HG02870 (cell line): Measurements from ENCODE around the gene SORBS1.

Experiments
- ATAC-seq: cut with Tn5 transposase; IDR thresholded peaks from one replicate; pipeline ENCODE4 v1.9.1; 2021; ENCODE audit warnings: mild to moderate bottlenecking, moderate library complexity; ENCODE audit not compliant: unreplicated experiment

Gene SORBS1

GRCh38 chr10:95517536-95518454 is 43.4 kb downstream of the SORBS1 start:
- ATAC-seq, result no peak

GRCh38 chr10:95516774-95517373 is 44.3 kb downstream of the SORBS1 start:
- no peak for ATAC-seq

DNA sequence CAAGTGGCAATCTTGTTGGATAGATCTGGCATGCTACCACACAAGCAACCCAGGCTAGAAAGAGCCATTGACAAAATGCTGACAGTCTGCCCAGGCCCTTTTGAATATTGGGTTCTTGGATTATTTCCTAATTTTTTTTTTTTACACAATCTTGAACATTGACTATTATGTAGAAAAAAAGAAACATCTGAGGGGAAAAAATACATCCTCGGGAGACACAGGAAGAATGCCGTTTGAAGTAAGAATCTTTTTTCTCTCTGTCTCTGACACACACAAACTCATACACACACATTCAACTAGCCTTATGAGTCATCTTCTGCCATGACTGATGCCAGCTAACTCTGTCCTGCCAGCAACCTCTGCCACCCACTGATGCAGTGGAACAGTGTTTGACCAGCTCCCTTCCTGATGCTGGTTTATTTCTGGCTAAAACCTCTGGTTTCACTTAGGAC is 47.2 kb downstream of the SORBS1 start:
- ATAC-seq, result no peak

DNA sequence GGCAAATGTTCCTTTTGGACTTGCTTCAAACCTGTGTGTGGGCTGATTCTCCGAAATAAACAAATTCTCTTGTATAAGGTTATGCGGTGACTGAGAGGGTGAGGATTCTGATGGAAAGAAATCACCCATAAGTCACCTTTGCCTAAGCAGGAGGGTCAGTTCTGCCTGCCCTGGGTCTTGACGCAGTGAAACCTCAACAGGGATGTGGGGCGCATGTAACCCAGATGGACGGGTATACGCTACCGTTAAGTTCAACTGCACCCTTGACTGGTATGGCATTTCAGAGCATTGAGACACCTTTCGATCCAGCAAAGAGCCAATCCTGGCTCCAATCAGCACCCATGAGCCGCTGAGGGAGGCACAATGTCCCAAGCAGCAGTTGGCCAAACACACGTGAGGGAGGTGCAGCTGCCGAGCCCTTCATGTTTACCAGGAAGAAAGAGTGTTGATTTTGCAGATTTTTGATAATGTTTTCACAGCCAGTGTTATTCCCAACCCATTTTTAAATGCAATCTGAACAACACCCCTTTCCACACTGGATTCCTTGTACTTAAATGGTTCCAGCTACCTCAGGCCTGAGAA is 48.1 kb downstream of the SORBS1 start:
- ATAC-seq, result no peak

DNA sequence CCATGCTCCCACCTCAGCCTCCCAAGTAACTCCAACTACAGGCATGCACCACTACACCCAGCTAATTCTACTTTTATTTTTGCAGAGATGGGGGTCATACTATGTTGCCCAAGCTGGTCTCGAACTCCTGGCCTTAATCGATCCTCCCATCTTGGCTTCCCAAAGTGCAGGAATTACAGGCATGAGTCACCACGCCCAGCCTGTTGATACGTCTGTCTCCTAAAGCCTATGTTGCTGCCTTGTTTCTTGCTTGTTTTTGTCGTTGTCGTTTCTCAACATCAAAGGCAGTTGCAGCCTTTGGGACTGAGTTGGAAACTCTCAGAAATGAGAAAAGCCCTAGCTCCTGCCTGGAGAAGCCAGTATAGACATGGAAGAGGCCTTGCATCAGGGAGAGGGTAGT is 49.9 kb downstream of the SORBS1 start:
- no peak for ATAC-seq

DNA sequence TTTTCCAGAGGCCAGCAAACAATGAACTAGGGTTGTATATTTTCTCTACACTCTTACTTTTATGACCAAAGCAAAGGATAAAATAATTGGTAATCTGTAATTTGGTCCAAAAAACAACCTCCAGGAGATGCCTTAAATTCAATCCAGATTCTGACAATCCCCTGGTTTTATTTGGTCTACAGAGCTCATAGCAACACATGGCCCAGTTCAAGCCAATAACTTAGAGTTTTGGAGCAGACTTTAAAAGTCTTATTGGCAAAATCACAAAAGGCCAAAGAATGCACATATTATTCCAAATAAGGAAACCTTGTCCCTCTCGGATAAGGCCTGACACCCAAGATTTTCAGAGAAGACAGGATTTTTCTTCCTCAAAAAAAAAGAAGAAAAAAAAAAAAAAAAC is 51.9 kb downstream of the SORBS1 start:
- ATAC-seq, result no peak

GRCh38 chr10:95508730-95509129 is 52.4 kb downstream of the SORBS1 start:
- no peak for ATAC-seq

DNA sequence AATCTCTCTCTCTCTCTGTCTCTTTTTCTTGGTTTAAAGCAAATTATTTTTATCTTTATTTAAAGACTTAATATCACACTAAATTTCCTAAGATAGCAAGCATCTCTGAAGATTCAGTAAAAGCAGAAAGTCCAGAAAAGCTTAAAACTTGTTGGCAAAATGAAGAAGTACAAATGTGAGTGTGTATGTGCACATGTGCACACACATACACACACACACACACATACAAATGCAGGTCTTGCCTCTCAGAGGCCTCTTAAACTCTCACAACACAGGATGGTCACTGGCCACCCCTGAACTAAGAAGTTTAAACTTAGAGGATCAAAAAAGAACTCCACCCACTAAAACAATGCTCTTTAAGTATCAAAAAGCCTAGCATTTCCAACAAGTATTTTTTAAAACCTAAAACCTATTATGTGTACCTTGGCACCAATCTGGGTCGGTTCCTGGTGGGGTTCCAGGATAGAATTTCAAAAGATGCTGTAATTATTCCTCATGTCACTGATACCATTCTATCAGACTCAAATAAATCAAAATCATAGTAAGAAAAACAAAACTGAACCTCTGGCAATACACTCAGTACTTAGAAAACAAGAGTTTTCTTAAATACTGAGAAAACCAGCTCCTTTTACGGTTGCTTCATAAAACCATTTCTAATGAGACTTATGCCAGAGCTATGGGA is 55.0 kb downstream of the SORBS1 start:
- no peak for ATAC-seq

DNA sequence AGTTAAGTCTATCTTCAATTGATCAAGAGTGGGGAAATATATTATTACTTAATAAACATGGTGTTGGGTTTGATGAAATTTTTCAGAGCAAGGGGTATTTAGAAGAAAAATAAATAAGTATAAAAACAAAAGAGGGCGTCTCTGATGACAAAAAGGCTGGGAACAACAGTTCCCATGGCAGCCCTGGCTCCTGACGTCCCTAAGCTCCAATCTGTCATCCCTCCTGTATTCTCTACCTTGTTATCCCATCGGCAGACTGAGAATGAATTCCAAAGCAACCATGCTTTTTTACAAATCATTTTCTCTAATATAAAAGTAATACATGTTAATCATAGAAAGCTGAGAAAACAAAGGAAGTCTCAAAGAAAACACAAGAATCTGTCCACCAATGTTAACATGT is 55.5 kb downstream of the SORBS1 start:
- ATAC-seq, result no peak

GRCh38 chr10:95505084-95505610 is 56.0 kb downstream of the SORBS1 start:
- no peak for ATAC-seq

- ATAC-seq, result no peak
Measured at GRCh38 chr10:95504246-95504691, 56.9 kb downstream of the SORBS1 start.

- ATAC-seq, result no peak
Measured at GRCh38 chr10:95503526-95503925, 57.6 kb downstream of the SORBS1 start.

- ATAC-seq, result no peak
Measured at GRCh38 chr10:95503001-95503400, 58.2 kb downstream of the SORBS1 start.

DNA sequence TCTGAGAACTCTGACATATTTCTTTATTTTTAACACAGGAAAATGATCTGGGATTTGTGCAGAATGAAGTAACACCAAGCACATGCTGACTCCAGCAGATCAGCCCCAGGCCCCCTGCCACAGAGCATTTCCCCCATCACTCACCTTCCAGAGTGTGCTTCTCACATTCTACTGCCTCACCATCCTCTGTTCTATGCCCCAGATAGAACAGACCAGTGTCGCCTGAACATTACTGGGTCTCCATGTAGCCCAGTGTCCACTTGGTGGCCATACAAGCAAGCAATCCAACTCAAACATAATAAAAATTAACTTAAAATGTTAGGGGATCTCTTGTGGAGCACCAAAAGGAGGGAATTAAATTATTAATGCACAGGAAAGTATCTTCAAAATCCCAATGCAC is 58.8 kb downstream of the SORBS1 start:
- ATAC-seq, result no peak

- no peak for ATAC-seq
Measured at GRCh38 chr10:95501203-95502094, 59.7 kb downstream of the SORBS1 start.

DNA sequence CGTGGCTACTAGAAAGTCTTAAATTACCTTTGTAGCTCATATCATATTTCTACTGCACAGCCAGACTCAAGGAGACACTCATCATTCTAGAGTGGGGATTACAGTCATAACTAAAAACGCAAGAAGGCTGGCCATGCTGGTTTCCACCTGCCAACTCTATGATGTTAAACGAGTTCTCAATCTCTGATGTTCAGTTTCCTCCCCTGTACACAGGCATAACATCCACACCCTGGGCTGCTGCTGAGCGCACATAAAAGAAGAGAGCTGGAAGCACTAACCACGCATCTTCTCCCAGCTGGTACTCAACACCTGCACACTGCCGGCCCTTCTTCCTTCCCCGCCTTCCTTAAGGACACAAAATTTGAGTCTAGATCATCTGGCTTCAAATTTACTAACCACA is 60.5 kb downstream of the SORBS1 start:
- ATAC-seq, result no peak

- ATAC-seq, result no peak
Measured at GRCh38 chr10:95500097-95500496, 61.1 kb downstream of the SORBS1 start.

GRCh38 chr10:95499482-95499989 is 61.6 kb downstream of the SORBS1 start:
- ATAC-seq, result no peak

DNA sequence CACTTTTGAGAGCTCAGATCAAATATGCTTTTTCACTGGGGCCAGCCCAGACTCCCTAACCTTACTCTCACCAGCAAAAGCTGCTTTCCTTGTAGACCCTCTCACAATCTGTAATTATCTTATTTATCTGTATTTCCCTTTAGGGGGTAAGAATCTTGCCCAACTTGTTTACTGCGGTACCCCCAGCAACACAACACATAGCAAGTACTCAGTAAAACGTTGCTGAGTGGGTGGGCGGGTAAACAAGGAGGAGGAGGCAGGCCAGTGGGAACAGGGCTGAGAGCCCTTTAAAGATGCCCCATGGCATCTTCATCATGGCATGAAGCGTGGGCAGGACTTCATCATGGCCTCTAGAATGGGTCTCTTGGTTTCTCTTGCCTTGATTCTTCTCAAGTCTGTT is 64.2 kb downstream of the SORBS1 start:
- ATAC-seq, result no peak
